PC-3 (cell line): Measurements from ENCODE around the gene CLEC19A. TPM values are rescaled to one million over a fixed set of nuclear protein-coding genes. Genes with fewer than 3 reads are reported as not detected.

Experiments used
- ATAC-seq: fragments of 200-7000 bp; cut with Tn5 transposase; 2 replicates; pipeline ENCODE4 v1.9.1; 2020; ENCODE audit warnings: mild to moderate bottlenecking, moderate library complexity
- BruUV-seq: library from RNA; stranded (reverse); fragments of 400-500 nt; replicated peaks from 2 replicates; lab custom pipeline; 2021; lab: Mats Ljungman, UMichigan
- CTCF ChIA-PET: fragments of 300-600 bp; sonication (Branson Sonifier 250); formaldehyde crosslinking; loops from one replicate; lab custom pipeline; 2022; ENCODE audit warnings: antibody characterized with exemption; lab: Charles Lee
- POLR2A ChIA-PET: fragments of 300-600 bp; sonication (Branson Sonifier 250); formaldehyde crosslinking; loops from one replicate; lab custom pipeline; 2022; ENCODE audit warnings: antibody characterized with exemption; ENCODE audit not compliant: unreplicated experiment; lab: Charles Lee
- DNase-seq: peaks from one replicate; pipeline ENCODE4 v3.0.0-alpha.2; 2015
- H2AFZ ChIP-seq: fragments of 300-600 bp; sonication (generic); 2 replicates; pipeline ENCODE4 v1.6.0; 2016; ENCODE audit warnings: antibody characterized with exemption, low read length
- H3F3A ChIP-seq: fragments of 300-600 bp; sonication (generic); one replicate; pipeline ENCODE4 v1.6.0; 2017; ENCODE audit warnings: antibody characterized with exemption, low read length, control low read depth, mild to moderate bottlenecking; ENCODE audit not compliant: unreplicated experiment
- H3K27ac ChIP-seq: fragments of 300-600 bp; sonication (generic); 2 replicates; pipeline ENCODE4 v1.5.1; 2016; ENCODE audit warnings: mild to moderate bottlenecking, low read length
- H3K27me3 ChIP-seq: fragments of 300-600 bp; sonication (generic); 2 replicates; pipeline ENCODE4 v1.6.1; 2016; ENCODE audit warnings: low read length, mixed read lengths
- H3K36me3 ChIP-seq: fragments of 300-600 bp; sonication (generic); 2 replicates; pipeline ENCODE4 v1.6.1; 2016; ENCODE audit warnings: low read depth, mixed run types, low read length, mixed read lengths
- H3K4me1 ChIP-seq: fragments of 300-600 bp; sonication (generic); 2 replicates; pipeline ENCODE4 v1.5.1; 2016; ENCODE audit warnings: low read length; ENCODE audit not compliant: insufficient read depth
- H3K4me2 ChIP-seq: fragments of 300-600 bp; sonication (generic); 2 replicates; pipeline ENCODE4 v1.6.0; 2016; ENCODE audit warnings: low read length
- H3K4me3 ChIP-seq: fragments of 300-600 bp; sonication (generic); 2 replicates; pipeline ENCODE4 v1.5.1; 2016; ENCODE audit warnings: mild to moderate bottlenecking, low read length, mixed read lengths
- H3K79me2 ChIP-seq: fragments of 300-600 bp; sonication (generic); 2 replicates; pipeline ENCODE4 v1.6.1; 2017; ENCODE audit warnings: low read length, mixed read lengths
- H3K9ac ChIP-seq: fragments of 300-600 bp; sonication (generic); 2 replicates; pipeline ENCODE4 v1.6.0; 2016; ENCODE audit warnings: mild to moderate bottlenecking, low read length
- H3K9me2 ChIP-seq: fragments of 300-600 bp; sonication (generic); replicated peaks from 2 replicates; pipeline ENCODE4 v1.6.1; 2016; ENCODE audit warnings: mixed run types, low read length, mixed read lengths
- H3K9me3 ChIP-seq: fragments of 300-600 bp; sonication (generic); 2 replicates; pipeline ENCODE4 v1.6.1; 2016; ENCODE audit warnings: low read length, mixed read lengths
- H4K20me1 ChIP-seq: fragments of 300-600 bp; sonication (generic); 2 replicates; pipeline ENCODE4 v1.6.1; 2016; ENCODE audit warnings: low read length, mixed read lengths
- EZH2 ChIP-seq: fragments of 300-600 bp; sonication (generic); IDR thresholded peaks from one replicate; pipeline ENCODE4 v1.6.1; 2017; ENCODE audit warnings: antibody characterized with exemption, mild to moderate bottlenecking, low read length; ENCODE audit not compliant: unreplicated experiment
- EZH2phosphoT487 ChIP-seq: fragments of 300-600 bp; sonication (generic); IDR thresholded peaks from 2 replicates; pipeline ENCODE4 v1.6.1; 2018; ENCODE audit warnings: mild to moderate bottlenecking, antibody characterized with exemption, low read length, borderline replicate concordance
- intact Hi-C: fragments of 100-400 bp; cut with micrococcal nuclease; formaldehyde crosslinking; loops from 2 replicates; pipeline ENCODE4 v1.9.0; 2023
- total RNA-seq: library from RNA; depleted of rRNA; stranded (reverse); fragments of >200 nt; gene quantifications from 2 replicates; pipeline ENCODE4 v1.2.3, GENCODE V29; 2014
- TF ChIP-seq, protein P1 (sequence below): fragments of 300-600 bp; sonication (generic); conservative IDR thresholded peaks from 2 replicates; pipeline ENCODE4 v1.5.1; 2017; ENCODE audit warnings: antibody characterized with exemption, low read depth, mild to moderate bottlenecking, low read length

CLEC19A gene
- total RNA-seq, 1 experiment from 2014 or later = not detected

DNA sequence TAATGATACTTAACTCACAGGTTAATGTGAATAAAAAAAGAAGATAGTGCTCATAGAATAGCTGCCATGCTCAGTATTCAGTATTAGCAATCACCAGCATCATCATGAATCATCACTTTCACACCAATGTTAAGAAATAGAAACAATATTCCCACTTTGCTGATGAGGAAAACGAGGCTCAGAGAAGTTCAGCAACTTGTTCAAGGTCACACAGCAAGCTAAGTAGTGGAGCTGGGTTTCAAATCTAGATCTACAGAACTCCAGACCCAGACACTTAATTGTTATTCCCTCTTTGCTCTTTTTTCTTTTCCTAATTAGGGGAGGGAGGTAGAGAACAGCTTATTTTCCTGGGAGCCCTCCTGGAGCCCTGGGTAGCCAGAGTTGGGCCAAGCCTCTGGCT is 22.9 kb downstream of the CLEC19A start:
- BruUV-seq = no TSS peak
- H3K9me2 ChIP-seq = no peaks in the 10 kb centered on the region
- no peak overlapping the region for H3K4me2 ChIP-seq
- H4K20me1 ChIP-seq = no peaks in the 10 kb centered on the region
- intact Hi-C loops = no loop called here
- H3K9ac ChIP-seq = no peak overlapping the region
- no peak overlapping the region for H3K27ac ChIP-seq
- POLR2A ChIA-PET = no interaction called here
- TF ChIP-seq, protein P1, sequence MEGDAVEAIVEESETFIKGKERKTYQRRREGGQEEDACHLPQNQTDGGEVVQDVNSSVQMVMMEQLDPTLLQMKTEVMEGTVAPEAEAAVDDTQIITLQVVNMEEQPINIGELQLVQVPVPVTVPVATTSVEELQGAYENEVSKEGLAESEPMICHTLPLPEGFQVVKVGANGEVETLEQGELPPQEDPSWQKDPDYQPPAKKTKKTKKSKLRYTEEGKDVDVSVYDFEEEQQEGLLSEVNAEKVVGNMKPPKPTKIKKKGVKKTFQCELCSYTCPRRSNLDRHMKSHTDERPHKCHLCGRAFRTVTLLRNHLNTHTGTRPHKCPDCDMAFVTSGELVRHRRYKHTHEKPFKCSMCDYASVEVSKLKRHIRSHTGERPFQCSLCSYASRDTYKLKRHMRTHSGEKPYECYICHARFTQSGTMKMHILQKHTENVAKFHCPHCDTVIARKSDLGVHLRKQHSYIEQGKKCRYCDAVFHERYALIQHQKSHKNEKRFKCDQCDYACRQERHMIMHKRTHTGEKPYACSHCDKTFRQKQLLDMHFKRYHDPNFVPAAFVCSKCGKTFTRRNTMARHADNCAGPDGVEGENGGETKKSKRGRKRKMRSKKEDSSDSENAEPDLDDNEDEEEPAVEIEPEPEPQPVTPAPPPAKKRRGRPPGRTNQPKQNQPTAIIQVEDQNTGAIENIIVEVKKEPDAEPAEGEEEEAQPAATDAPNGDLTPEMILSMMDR = no peak
- no peak for TF ChIP-seq EZH2phosphoT487
- TF ChIP-seq EZH2 = no peak
- no peaks in the 10 kb centered on the region for H3K4me1 ChIP-seq
- H3K79me2 ChIP-seq = no peaks in the 10 kb centered on the region
- CTCF ChIA-PET = no interaction called here
- no peaks in the 10 kb centered on the region for H3F3A ChIP-seq
- H2AFZ ChIP-seq = no peak overlapping the region
- no peaks in the 10 kb centered on the region for H3K27me3 ChIP-seq
- no peak overlapping the region for H3K4me3 ChIP-seq
- DNase-seq = no peak
- H3K36me3 ChIP-seq = no peaks in the 10 kb centered on the region
- ATAC-seq = no peak
- no peaks in the 10 kb centered on the region for H3K9me3 ChIP-seq

GRCh38 chr16:19309178-19309577 is 23.6 kb downstream of the CLEC19A start:
- no TSS peak for BruUV-seq
- Histone ChIP-seq H3K79me2 (no peaks in the 10 kb centered on the region), H3K4me3 (no peak overlapping the region), H3F3A (no peaks in the 10 kb centered on the region), H3K27me3 (no peaks in the 10 kb centered on the region), H3K36me3 (no peaks in the 10 kb centered on the region), H3K27ac (no peak overlapping the region), H3K4me1 (no peaks in the 10 kb centered on the region), H3K9me2 (no peaks in the 10 kb centered on the region), H2AFZ (no peak overlapping the region), H4K20me1 (no peaks in the 10 kb centered on the region), H3K9ac (no peak overlapping the region), H3K9me3 (no peaks in the 10 kb centered on the region), H3K4me2 (no peak overlapping the region)
- ATAC-seq (no peak), DNase-seq (no peak)
- CTCF ChIA-PET = no interaction called here
- TF ChIP-seq EZH2phosphoT487 = no peak
- TF ChIP-seq, protein P1 = no peak
- TF ChIP-seq EZH2 = no peak
- POLR2A ChIA-PET = no interaction called here
- intact Hi-C loops = no loop called here

- Histone ChIP-seq H4K20me1 (no peaks in the 10 kb centered on the region), H2AFZ (no peak overlapping the region), H3K36me3 (no peaks in the 10 kb centered on the region), H3K4me2 (no peak overlapping the region), H3F3A (no peaks in the 10 kb centered on the region), H3K9ac (no peak overlapping the region), H3K27me3 (no peaks in the 10 kb centered on the region), H3K4me1 (no peaks in the 10 kb centered on the region), H3K79me2 (no peaks in the 10 kb centered on the region), H3K9me3 (no peaks in the 10 kb centered on the region), H3K27ac (no peak overlapping the region), H3K4me3 (no peak overlapping the region), H3K9me2 (no peaks in the 10 kb centered on the region)
- intact Hi-C loops = no loop called here
- DNase-seq (no peak), ATAC-seq (no peak)
- BruUV-seq = no TSS peak
- ChIA-PET CTCF (no interaction called here), POLR2A (no interaction called here)
- TF ChIP-seq EZH2phosphoT487 (no peak), EZH2 (no peak)
- TF ChIP-seq, protein P1 = no peak
Observed at GRCh38 chr16:19314718-19315425, 29.3 kb downstream of the CLEC19A start.
